Mucosa of stomach (tissue), 1 donor: ENCODE results near the gene AGBL4.

ENCODE experiments used
- H3K27me3 ChIP-seq: one replicate; pipeline ENCODE4 v1.7.0; 2013; ENCODE audit warnings: mild to moderate bottlenecking, low read length; ENCODE audit not compliant: control insufficient read depth, insufficient read depth
- H3K36me3 ChIP-seq: one replicate; pipeline ENCODE4 v1.7.0; 2013; ENCODE audit warnings: low read length; ENCODE audit not compliant: control insufficient read depth, insufficient read depth
- H3K4me1 ChIP-seq: one replicate; pipeline ENCODE4 v1.7.0; 2013; ENCODE audit warnings: mild to moderate bottlenecking, low read length; ENCODE audit not compliant: control insufficient read depth, insufficient read depth
- H3K4me3 ChIP-seq: one replicate; pipeline ENCODE4 v1.7.0; 2013; ENCODE audit warnings: low read length
- H3K9ac ChIP-seq: one replicate; pipeline ENCODE4 v1.7.0; 2013; ENCODE audit warnings: mild to moderate bottlenecking, low read length, moderate library complexity
- H3K9me3 ChIP-seq: one replicate; pipeline ENCODE4 v1.7.0; 2013; ENCODE audit warnings: mild to moderate bottlenecking, low read length, moderate library complexity; ENCODE audit not compliant: control insufficient read depth
- donor health status: Pancreatic carcinoma.

The AGBL4 gene

DNA sequence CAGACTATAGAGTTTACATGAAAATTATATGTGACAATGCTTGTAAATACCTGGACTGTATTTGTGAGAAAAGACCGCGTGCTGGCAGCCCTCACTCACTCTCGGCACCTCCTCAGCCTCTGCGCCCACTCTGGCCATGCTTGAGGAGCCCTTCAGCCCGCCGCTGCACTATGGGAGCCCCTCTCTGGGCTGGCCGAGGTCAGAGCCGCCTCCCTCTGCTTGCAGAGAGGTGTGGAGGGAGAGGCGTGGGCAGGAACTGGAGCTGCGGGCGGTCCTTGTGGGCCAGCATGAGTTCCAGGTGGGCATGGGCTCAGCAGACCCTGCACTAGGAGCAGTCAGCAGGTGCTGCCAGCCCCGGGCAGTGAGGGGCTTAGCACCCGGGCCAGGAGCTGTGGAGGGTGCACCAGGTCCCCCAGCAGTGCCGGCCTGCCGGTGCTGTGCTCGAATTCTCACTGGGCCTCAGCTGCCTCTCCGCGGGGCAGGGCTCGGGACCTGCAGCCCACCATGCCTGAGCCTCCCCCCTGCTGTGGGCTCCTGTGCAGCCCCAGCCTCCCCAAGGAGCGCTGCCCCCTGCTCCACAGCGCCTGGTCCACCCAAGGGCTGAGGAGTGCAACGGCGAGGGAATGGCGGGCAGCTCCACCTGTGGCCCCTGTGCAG, 482.5 kb downstream of the AGBL4 start:
- no peaks in the 10 kb centered on the region for H3K4me1 ChIP-seq
- no peak overlapping the region for H3K9ac ChIP-seq
- H3K27me3 ChIP-seq: no peaks in the 10 kb centered on the region
- H3K36me3 ChIP-seq: no peaks in the 10 kb centered on the region
- H3K4me3 ChIP-seq: no peak overlapping the region
- no peaks in the 10 kb centered on the region for H3K9me3 ChIP-seq

DNA sequence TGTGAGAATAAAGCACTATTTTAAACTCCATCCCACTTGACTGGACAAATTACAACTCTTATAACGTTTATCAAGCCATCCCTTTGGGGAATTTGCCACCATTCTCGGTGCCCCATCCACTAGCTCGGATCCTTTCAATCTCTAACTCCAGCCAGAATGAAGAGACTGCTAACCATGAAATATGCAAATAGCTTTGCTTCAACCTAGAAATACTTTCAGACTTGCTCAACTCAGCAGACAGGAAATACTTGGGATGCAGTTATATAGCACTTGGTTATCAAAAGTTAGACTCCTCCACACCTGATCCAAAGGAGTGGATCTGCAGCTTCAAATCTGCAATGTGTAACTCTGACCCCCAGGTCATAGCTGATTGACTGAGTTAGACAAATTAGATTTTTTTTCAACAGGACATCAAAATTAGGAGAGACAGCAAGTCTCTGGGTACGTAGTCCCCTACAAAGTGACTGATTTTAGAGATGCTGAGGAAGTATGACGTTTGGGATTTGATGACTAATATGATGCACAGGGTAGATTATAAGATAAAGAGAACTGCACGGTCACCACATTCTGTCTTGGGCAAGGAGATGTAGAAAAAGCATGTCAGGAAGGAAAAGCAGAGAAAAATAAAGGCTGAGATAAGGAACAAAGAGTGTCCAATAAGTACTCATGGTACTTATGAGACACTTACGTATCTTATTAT, 496.0 kb downstream of the AGBL4 start:
- Histone ChIP-seq H3K9ac (no peak overlapping the region), H3K4me3 (no peak overlapping the region), H3K36me3 (no peaks in the 10 kb centered on the region), H3K27me3 (no peaks in the 10 kb centered on the region), H3K9me3 (no peaks in the 10 kb centered on the region), H3K4me1 (no peaks in the 10 kb centered on the region)

DNA sequence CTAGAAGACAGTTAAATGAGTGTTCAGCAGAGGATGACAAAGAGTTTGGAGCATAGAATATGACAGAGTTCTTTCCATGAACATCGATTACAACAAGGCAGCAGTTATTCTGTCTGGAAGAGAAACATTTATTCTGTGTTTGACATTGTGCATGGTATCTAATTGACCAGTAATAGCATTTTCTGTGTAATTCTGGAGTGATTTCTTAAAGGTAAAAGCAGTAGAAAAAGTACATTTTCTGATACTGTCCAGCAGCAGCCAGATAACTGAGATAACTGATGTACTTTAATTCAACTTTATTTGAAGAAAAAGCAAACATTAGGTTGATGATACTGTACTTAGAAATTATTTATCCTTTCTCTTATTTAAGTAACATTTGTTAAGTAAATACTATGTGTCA, 497.1 kb downstream of the AGBL4 start:
- Histone ChIP-seq H3K27me3 (no peaks in the 10 kb centered on the region), H3K4me1 (no peaks in the 10 kb centered on the region), H3K9ac (no peak overlapping the region), H3K4me3 (no peak overlapping the region), H3K36me3 (no peaks in the 10 kb centered on the region), H3K9me3 (no peaks in the 10 kb centered on the region)

DNA sequence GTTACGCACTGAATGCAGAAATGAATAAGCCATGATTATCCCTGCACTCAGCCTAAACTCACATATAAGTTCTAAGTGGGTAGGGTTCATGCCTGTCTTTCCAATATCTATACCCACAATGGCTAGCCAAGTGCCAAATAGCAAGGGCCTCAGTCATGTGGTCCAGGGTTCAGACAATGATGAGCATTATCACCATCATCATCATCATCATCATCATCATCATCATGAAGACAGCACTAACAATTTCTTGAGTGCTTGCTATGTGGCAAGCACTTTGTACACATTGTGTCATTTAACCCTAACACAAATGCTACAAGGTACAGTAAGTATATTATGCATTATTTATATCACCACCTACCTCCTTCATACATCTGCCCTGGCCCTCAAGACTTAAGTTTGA, 500.0 kb downstream of the AGBL4 start:
- Histone ChIP-seq H3K9ac (no peak overlapping the region), H3K27me3 (no peaks in the 10 kb centered on the region), H3K4me3 (no peak overlapping the region), H3K4me1 (no peaks in the 10 kb centered on the region), H3K9me3 (no peaks in the 10 kb centered on the region), H3K36me3 (no peaks in the 10 kb centered on the region)

DNA sequence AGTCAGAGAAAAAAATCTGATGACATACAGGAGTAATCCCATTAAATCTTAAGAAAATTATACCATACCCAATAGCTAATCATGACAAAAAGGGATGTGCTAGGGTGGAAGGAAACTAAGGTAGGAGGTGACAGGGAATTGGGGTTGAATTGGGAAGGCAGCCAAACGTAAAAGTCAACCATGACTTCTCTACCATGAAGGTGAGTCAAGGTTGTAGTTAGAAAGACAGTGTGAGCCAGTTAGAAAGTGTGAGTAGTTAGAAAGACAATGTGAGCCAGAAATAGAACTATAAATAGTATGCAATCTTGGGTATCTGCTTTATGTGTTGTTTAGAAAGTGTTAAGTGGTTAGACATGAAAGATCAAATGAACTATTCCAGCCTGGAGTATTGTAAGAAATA, 556.8 kb downstream of the AGBL4 start:
- Histone ChIP-seq H3K36me3 (no peaks in the 10 kb centered on the region), H3K4me3 (no peak overlapping the region), H3K9ac (no peak overlapping the region), H3K27me3 (no peaks in the 10 kb centered on the region), H3K9me3 (no peaks in the 10 kb centered on the region), H3K4me1 (no peaks in the 10 kb centered on the region)

DNA sequence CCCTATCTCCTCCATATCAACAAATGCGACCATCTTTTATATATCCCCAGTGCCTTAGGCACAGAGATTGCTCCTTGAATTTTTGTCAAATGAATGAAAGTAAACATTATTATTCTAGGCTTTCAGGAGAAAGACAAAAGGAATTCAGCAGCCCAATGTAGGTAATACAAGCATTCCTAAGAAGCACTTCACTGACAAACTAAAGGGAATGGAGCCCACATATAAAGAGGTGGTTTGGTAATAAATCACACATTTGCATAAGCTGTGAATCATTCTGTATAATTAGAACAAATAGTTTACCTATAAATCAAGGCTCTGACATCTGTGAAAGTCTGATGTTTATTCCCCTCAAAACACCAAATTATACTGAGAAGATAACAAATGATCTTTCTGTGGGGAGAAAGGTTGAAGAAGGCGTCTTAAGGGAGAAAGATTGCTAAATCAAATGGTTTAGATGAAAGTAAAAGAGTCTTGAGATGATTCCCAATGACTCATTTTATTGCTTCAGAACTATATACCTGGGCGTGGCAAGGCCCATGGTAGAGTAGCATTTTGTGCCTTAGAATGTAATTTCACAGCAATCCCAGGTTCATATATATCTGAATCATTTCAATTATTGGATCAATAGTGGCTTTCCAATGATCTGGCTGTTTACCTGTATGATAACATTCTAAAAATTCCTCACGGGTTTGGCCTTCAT, 558.1 kb downstream of the AGBL4 start:
- H3K9ac ChIP-seq: no peak overlapping the region
- H3K27me3 ChIP-seq: no peaks in the 10 kb centered on the region
- no peak overlapping the region for H3K4me3 ChIP-seq
- no peaks in the 10 kb centered on the region for H3K36me3 ChIP-seq
- H3K9me3 ChIP-seq: no peaks in the 10 kb centered on the region
- no peaks in the 10 kb centered on the region for H3K4me1 ChIP-seq

DNA sequence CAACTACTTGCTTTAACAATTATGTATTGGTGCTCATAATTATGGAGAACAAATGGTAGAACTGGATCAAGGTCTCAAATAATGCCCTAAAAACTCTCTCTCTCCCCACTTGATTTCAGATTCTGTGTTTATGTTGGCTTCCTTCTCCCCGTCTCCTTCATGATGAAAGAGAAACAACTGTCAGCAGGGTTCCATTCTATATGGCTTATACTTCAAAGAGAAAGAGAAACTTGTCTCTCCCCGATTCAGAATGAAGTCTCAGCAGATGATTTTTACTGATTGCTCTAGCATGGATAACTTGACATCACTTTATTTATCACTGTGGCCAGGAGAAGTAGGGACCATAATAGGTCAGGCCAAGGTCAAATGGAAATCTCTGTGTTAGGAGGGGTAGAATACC, 575.6 kb downstream of the AGBL4 start:
- H3K4me1 ChIP-seq: no peaks in the 10 kb centered on the region
- H3K27me3 ChIP-seq: no peaks in the 10 kb centered on the region
- no peak overlapping the region for H3K9ac ChIP-seq
- H3K9me3 ChIP-seq: no peaks in the 10 kb centered on the region
- H3K4me3 ChIP-seq: no peak overlapping the region
- H3K36me3 ChIP-seq: no peaks in the 10 kb centered on the region

DNA sequence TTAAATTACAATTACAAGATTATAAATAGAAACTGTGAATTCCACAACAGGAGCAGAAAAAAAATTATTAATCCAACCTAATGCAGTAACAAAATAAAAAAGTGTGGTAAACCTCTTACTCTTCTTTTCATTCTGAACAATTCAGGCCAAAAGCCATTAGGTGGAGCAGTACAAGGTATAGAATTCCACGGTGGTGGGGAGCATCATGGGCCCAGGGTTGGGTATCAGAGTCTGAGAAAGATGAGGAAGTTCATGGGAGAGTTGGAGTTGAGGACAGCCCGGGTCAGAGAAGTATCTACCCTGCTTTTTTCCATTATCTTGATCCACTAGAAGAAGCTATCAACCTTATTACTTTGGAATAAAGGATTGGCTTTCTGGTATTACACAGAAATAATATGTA, 586.9 kb downstream of the AGBL4 start:
- no peak overlapping the region for H3K4me3 ChIP-seq
- H3K9me3 ChIP-seq: no peaks in the 10 kb centered on the region
- H3K36me3 ChIP-seq: no peaks in the 10 kb centered on the region
- no peaks in the 10 kb centered on the region for H3K27me3 ChIP-seq
- no peak overlapping the region for H3K9ac ChIP-seq
- H3K4me1 ChIP-seq: no peaks in the 10 kb centered on the region

DNA sequence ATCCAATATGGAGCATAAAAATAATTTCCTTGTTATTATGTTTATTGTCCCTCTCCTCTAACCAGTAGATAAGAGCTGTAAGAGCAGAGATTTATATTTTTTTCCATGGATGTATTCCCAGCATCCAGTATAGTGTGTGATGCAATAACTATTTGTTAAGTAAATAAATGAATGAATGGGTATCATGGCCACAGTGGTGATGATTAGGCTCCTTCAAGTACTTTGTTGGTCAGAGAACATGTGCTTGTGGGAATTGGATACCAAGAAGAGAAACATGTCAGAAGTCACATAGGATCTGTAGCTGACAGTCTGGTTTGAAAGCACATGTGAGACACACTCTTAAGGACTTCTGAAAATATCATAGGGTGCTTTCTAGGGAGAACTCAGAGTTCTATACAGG, 588.5 kb downstream of the AGBL4 start:
- Histone ChIP-seq H3K4me1 (no peaks in the 10 kb centered on the region), H3K9ac (no peak overlapping the region), H3K9me3 (no peaks in the 10 kb centered on the region), H3K36me3 (no peaks in the 10 kb centered on the region), H3K27me3 (no peaks in the 10 kb centered on the region), H3K4me3 (no peak overlapping the region)

DNA sequence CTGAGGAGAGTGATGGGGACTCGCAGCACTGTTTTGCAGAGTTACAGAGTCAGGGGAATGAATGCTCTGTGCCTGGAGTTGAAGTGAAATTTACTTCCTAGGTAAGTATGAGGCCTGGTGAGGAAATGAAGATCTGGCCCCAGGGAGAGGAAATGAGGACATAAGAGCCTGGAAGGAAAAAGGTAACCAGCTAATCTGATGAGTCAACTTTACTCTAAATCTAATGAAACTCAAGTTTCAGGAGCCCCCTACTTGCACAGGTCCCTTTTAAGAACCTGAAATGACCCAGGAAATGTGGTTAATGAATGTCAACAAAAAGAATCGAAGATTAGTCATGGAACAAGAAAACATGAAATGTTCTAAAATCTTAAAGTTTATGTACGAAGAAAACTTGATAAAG, 599.0 kb downstream of the AGBL4 start:
- Histone ChIP-seq H3K36me3 (no peaks in the 10 kb centered on the region), H3K9ac (no peak overlapping the region)

DNA sequence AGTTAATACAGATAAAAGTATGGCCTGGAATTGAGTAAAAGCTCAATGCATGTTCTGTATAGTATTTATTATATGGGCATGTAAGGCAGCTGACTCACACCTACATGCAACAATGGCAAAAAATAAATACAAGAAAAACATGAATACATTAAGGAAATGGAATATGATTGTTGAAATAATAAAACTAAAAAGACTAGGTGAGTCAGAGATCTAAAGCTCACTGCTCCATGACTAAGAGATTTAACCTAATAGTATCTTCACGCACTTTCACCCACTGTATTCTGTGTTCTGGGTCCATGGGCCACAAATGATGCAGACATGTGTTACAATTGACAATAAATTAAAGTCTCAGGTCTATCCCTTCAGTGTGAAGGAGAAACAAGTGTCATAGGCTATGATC, 607.0 kb downstream of the AGBL4 start:
- H3K4me3 ChIP-seq: no peak overlapping the region
- no peaks in the 10 kb centered on the region for H3K9me3 ChIP-seq
- no peak overlapping the region for H3K9ac ChIP-seq
- no peaks in the 10 kb centered on the region for H3K36me3 ChIP-seq
- H3K27me3 ChIP-seq: no peaks in the 10 kb centered on the region
- no peaks in the 10 kb centered on the region for H3K4me1 ChIP-seq

More for the DNA sequence above, 599.0 kb downstream of the AGBL4 start:
- H3K4me1 ChIP-seq: no peaks in the 10 kb centered on the region
- no peaks in the 10 kb centered on the region for H3K27me3 ChIP-seq
- H3K4me3 ChIP-seq: no peak overlapping the region
- no peaks in the 10 kb centered on the region for H3K9me3 ChIP-seq

DNA sequence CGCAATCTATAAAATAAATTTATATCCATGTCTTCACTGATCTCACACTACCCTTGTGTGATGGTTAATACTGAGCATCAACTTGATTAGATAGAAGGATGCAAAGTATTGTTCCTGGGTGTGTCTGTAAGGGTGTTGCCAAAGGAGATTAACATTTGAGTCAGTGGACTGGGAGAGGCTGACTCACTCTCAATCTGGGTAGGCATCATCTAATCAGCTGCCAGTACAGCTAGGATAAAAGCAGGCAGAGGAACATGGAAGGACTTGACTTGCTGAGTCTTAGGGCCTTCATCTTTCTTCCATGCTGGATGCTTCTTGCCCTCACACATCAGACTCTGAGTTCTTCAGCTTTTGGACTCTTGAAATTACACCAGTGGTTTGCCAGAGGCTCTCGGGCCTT, 615.4 kb downstream of the AGBL4 start:
- H3K9ac ChIP-seq: no peak overlapping the region
- no peaks in the 10 kb centered on the region for H3K4me1 ChIP-seq
- no peak overlapping the region for H3K4me3 ChIP-seq

More for the DNA sequence above, 615.4 kb downstream of the AGBL4 start:
- Histone ChIP-seq H3K9me3 (no peaks in the 10 kb centered on the region), H3K36me3 (no peaks in the 10 kb centered on the region), H3K27me3 (no peaks in the 10 kb centered on the region)
